Natural killer cell (primary cell): ENCODE data around the gene MYH10. TPM values are rescaled to one million over a fixed set of nuclear protein-coding genes. Genes with fewer than 3 reads are reported as not detected.

ENCODE experiments used
- ATAC-seq, 3 donors: fragments of 150-1000 bp in 2 of 3; fragments of 200-7000 bp in 1 of 3; cut with Tn5 transposase; 1 replicate in 1 of 3; 2 replicates in 2 of 3; pipeline ENCODE4 v1.10.0; 2021; ENCODE audit warnings: mild to moderate bottlenecking in 2 of 3, moderate library complexity in 2 of 3
- DNase-seq, 2 donors: peaks; one replicate each; pipeline versions ENCODE4 v3.0.0 to v3.0.0-alpha.2; 2013 to 2021; ENCODE audit warnings: mixed read lengths in 1 of 2
- H3K27ac ChIP-seq: one replicate; pipeline ENCODE4 v1.5.1; 2013; ENCODE audit warnings: mild to moderate bottlenecking, low read length
- H3K27me3 ChIP-seq: one replicate; pipeline ENCODE4 v1.6.1; 2013; ENCODE audit warnings: low read length; ENCODE audit not compliant: control insufficient read depth, insufficient read depth
- H3K36me3 ChIP-seq: one replicate; pipeline ENCODE4 v1.6.1; 2013; ENCODE audit warnings: low read length; ENCODE audit not compliant: control insufficient read depth, insufficient read depth
- H3K4me1 ChIP-seq: one replicate; pipeline ENCODE4 v1.6.1; 2013; ENCODE audit warnings: low read length; ENCODE audit not compliant: control insufficient read depth, insufficient read depth
- H3K4me3 ChIP-seq: one replicate; pipeline ENCODE4 v1.5.1; 2013; ENCODE audit warnings: low read length
- H3K9me3 ChIP-seq: one replicate; pipeline ENCODE4 v1.6.1; 2013; ENCODE audit warnings: low read length; ENCODE audit not compliant: control insufficient read depth, insufficient read depth
- H3K27ac Mint-ChIP-seq, 2 donors: one replicate each; pipeline ENCODE4 v1.8.0; 2022; ENCODE audit warnings: mild to moderate bottlenecking in 2 of 2, mixed read lengths in 2 of 2, moderate library complexity in 1 of 2
- H3K27me3 Mint-ChIP-seq, 2 donors: one replicate each; pipeline ENCODE4 v1.8.0; 2022; ENCODE audit warnings: low read depth in 2 of 2, mixed read lengths in 2 of 2
- H3K36me3 Mint-ChIP-seq: one replicate; pipeline ENCODE4 v1.8.0; 2022; ENCODE audit warnings: mixed read lengths
- H3K4me1 Mint-ChIP-seq, 2 donors: one replicate each; pipeline ENCODE4 v1.8.0; 2022; ENCODE audit warnings: mixed read lengths in 2 of 2
- H3K4me3 Mint-ChIP-seq: one replicate; pipeline ENCODE4 v1.8.0; 2022; ENCODE audit warnings: mild to moderate bottlenecking, moderate library complexity, mixed read lengths
- H3K9me3 Mint-ChIP-seq, 2 donors: one replicate each; pipeline ENCODE4 v1.8.0; 2022; ENCODE audit warnings: mixed read lengths in 2 of 2
- WGBS: methylation state at CpG from one replicate; pipeline ENCODE4 v1.1.7; 2013; ENCODE audit warnings: missing lambda C conversion rate; ENCODE audit not compliant: insufficient coverage; 5-methylcytosine and 5-hydroxymethylcytosine counted together
- intact Hi-C: fragments of 100-400 bp; cut with micrococcal nuclease; formaldehyde crosslinking; loops from one replicate; pipeline ENCODE4 v1.14.2; 2022
- total RNA-seq, 4 donors: library from RNA; stranded (reverse); fragments of 120-200 nt in 1 of 4; gene quantifications; one replicate each; pipeline versions ENCODE4 v1.2.3 to v1.2.4, GENCODE V29; 2013 to 2022
- TF ChIP-seq, protein P1 (sequence below): fragments of 200-600 bp; IDR thresholded peaks from one replicate; pipeline ENCODE4 v1.8.0; 2022; ENCODE audit warnings: antibody characterized with exemption

MYH10 gene
- total RNA-seq, 3 donors from 2014 or later (not counting 1 experiment from before 2014, with no cell fraction given), result 0.28 to 1.5 (median 1.0) TPM

DNA sequence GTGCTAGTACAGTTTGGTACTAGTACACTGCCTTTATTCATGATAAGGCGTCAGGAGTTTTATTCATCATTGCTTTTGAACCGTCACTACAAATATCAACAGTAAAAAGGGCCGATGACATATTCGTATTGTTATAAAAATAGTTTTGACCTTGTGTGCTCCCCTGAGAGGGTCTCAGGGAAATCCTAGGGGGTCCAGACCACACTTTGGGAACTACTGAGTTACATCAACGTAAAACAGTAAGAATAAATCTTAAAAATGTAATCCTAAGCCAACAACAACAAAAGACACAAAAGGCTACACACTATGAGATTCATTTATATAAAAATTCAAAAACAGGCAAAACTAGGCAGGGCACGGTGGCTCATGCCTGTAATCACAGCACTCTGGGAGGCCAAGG lies 11.2 kb downstream of the MYH10 start:
- Mint-ChIP-seq H3K36me3 (no peaks in the 10 kb centered on the region), H3K27me3 (peaks cover 31 to 46% of the 10 kb centered on the region in 2 donors), H3K4me1 (no peaks in the 10 kb centered on the region), H3K9me3 (no peaks in the 10 kb centered on the region), H3K27ac (no peak overlapping the region), H3K4me3 (no peak overlapping the region)
- WGBS, result 99% methylated on average over 6 of the region's 6 CpGs
- H3K27ac ChIP-seq, result no peak overlapping the region
- H3K36me3 ChIP-seq, result no peaks in the 10 kb centered on the region
- H3K9me3 ChIP-seq, result no peaks in the 10 kb centered on the region
- ATAC-seq, result no peak
- no peak overlapping the region for H3K4me3 ChIP-seq
- no peak for DNase-seq
- TF ChIP-seq, protein P1, sequence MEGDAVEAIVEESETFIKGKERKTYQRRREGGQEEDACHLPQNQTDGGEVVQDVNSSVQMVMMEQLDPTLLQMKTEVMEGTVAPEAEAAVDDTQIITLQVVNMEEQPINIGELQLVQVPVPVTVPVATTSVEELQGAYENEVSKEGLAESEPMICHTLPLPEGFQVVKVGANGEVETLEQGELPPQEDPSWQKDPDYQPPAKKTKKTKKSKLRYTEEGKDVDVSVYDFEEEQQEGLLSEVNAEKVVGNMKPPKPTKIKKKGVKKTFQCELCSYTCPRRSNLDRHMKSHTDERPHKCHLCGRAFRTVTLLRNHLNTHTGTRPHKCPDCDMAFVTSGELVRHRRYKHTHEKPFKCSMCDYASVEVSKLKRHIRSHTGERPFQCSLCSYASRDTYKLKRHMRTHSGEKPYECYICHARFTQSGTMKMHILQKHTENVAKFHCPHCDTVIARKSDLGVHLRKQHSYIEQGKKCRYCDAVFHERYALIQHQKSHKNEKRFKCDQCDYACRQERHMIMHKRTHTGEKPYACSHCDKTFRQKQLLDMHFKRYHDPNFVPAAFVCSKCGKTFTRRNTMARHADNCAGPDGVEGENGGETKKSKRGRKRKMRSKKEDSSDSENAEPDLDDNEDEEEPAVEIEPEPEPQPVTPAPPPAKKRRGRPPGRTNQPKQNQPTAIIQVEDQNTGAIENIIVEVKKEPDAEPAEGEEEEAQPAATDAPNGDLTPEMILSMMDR, result no peak
- intact Hi-C loops, result no loop called here
- no peaks in the 10 kb centered on the region for H3K4me1 ChIP-seq
- peaks cover 2% of the 10 kb centered on the region for H3K27me3 ChIP-seq

DNA sequence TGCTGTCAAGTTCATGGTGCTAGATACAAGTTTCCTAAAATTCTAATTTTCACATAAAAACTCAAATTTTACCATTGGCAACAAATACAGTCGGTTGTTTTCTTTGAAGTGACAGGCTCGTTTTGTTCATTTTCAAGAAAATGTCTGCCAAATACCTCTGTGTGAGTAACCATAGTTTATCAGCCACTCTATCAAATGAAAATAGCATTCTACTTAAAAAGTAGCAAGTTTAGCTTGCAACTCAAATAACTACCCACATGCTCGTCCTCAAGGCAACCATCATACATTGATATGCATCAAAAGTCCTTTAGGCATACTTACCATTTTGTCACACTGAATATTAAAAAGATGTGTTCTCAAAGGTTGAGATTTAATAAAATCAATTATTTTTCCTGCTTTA lies 11.7 kb downstream of the MYH10 start:
- intact Hi-C loops, result no loop called here
- peaks cover 28 to 42% of the 10 kb centered on the region in 2 donors for H3K27me3 Mint-ChIP-seq
- Histone ChIP-seq H3K36me3 (no peaks in the 10 kb centered on the region), H3K27ac (no peak overlapping the region), H3K4me1 (no peaks in the 10 kb centered on the region), H3K4me3 (no peak overlapping the region), H3K9me3 (no peaks in the 10 kb centered on the region), H3K27me3 (peaks cover 2% of the 10 kb centered on the region)
- DNase-seq (no peak), ATAC-seq (no peak)
- H3K4me3 Mint-ChIP-seq, result no peak overlapping the region
- H3K27ac Mint-ChIP-seq, result no peak overlapping the region
- H3K9me3 Mint-ChIP-seq, result no peaks in the 10 kb centered on the region
- no peaks in the 10 kb centered on the region for H3K36me3 Mint-ChIP-seq
- no peaks in the 10 kb centered on the region for H3K4me1 Mint-ChIP-seq
- WGBS, result 78% methylated on average over 3 of the region's 3 CpGs
- TF ChIP-seq, protein P1, result no peak

DNA sequence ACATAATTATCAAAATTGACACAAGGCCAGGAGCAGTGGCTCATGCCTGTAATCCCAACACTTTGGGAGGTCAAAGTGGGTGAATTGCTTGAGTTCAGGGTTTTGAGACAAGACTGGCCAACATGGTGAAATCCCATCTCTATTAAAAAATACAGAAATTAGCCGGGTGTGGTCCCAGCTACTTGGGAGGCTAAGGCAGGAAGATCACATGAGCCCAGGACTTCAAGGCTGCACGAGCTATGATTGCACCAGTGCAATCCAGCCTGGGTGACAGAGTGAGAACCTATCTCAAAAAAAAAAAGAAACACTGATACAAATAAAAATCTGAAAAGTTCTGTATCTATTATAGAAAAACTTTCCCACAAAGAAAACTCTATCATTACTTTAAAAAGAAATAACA lies 15.5 kb downstream of the MYH10 start:
- no peaks in the 10 kb centered on the region for H3K4me1 Mint-ChIP-seq
- no peak overlapping the region for H3K4me3 Mint-ChIP-seq
- H3K4me3 ChIP-seq, result no peak overlapping the region
- ATAC-seq (no peak), DNase-seq (no peak)
- peaks cover 3% of the 10 kb centered on the region for H3K27me3 ChIP-seq
- no peaks in the 10 kb centered on the region for H3K4me1 ChIP-seq
- H3K36me3 ChIP-seq, result no peaks in the 10 kb centered on the region
- TF ChIP-seq, protein P1, result no peak
- H3K27ac ChIP-seq, result no peak overlapping the region
- peaks cover 18 to 32% of the 10 kb centered on the region in 2 donors for H3K27me3 Mint-ChIP-seq
- no peaks in the 10 kb centered on the region for H3K36me3 Mint-ChIP-seq
- 75% methylated on average over 2 of the region's 2 CpGs for WGBS
- no peaks in the 10 kb centered on the region for H3K9me3 Mint-ChIP-seq
- intact Hi-C loops, result no loop called here
- no peaks in the 10 kb centered on the region for H3K9me3 ChIP-seq
- no peak overlapping the region for H3K27ac Mint-ChIP-seq

DNA sequence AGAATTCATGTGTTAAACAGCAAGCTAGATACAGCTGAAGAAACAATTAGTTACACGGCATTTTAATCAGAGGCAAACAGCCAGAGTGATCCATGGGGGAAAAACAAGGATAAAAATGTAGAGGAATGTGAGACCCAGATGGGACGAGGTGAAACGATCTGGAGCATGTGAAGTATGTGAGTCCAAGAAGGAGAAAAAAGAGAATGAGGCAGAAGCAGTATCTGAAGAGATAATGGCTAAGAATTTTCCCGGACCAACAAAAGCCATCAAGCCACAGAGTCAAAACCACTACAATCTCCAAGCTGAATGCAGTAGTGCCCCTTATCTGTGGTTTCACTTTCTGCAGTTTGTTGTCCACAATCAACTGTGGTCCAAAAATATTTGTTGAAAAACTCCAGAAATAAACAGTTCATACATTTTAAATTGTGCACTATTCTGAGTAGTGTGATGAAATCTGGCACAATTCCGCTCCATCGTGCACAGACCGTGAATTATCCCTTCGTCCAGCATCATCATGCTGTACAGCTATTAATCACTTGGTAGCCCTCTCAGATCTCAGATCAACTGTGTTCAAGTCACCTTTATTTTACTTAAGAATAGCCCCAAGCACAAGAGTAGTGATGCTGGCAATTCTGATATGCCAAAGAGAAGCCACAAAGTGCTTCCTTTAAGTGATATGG lies 18.8 kb downstream of the MYH10 start:
- no peaks in the 10 kb centered on the region for H3K4me1 Mint-ChIP-seq
- ATAC-seq (no peak), DNase-seq (no peak)
- Histone ChIP-seq H3K27me3 (peaks cover 2% of the 10 kb centered on the region), H3K36me3 (no peaks in the 10 kb centered on the region), H3K4me1 (no peaks in the 10 kb centered on the region), H3K9me3 (no peaks in the 10 kb centered on the region), H3K27ac (no peak overlapping the region), H3K4me3 (no peak overlapping the region)
- H3K4me3 Mint-ChIP-seq, result no peak overlapping the region
- intact Hi-C loops, result no loop called here
- no peak overlapping the region for H3K27ac Mint-ChIP-seq
- peaks cover 25 to 42% of the 10 kb centered on the region in 2 donors for H3K27me3 Mint-ChIP-seq
- H3K9me3 Mint-ChIP-seq, result no peaks in the 10 kb centered on the region
- 87% methylated on average over 8 of the region's 8 CpGs for WGBS
- H3K36me3 Mint-ChIP-seq, result no peaks in the 10 kb centered on the region
- TF ChIP-seq, protein P1, result no peak
